HepG2 (cell line): ENCODE measurements around the gene MTF2. TPM values are rescaled to one million over a fixed set of nuclear protein-coding genes. Genes with fewer than 3 reads are reported as not detected.

ENCODE experiments used
- ATAC-seq: fragments of 200-7000 bp; cut with Tn5 transposase; 3 replicates; pipeline ENCODE4 v1.9.1; 2020; ENCODE audit warnings: mild to moderate bottlenecking, moderate library complexity
- BruUV-seq: library from RNA; stranded (reverse); fragments of 400-500 nt; replicated peaks from 2 replicates; lab custom pipeline; 2021; lab: Mats Ljungman, UMichigan
- CTCF ChIA-PET: fragments of 300-600 bp; formaldehyde crosslinking; extraction: SDS; loops from one replicate; lab custom pipeline; 2021; ENCODE audit warnings: low total read pairs, inconsistent platforms, low intra/inter-chr PET ratio; lab: Yijun Ruan, JAX
- POLR2A ChIA-PET: fragments of 350-600 bp; sonication (Branson Sonifier 250); formaldehyde crosslinking; loops from one replicate; lab custom pipeline; 2020; ENCODE audit warnings: antibody characterized with exemption, inconsistent platforms; lab: Yijun Ruan, JAX
- DNase-seq: peaks from one replicate; pipeline ENCODE4 v3.0.0-alpha.2; 2015; ENCODE audit warnings: low spot score
- FAIRE-seq: peaks from 3 replicates; lab custom pipeline; 2011; peaks lifted over from hg19 to GRCh38; lab: Jason Lieb, UNC
- H2AFZ ChIP-seq: one replicate; pipeline ENCODE4 v1.6.1; 2011; ENCODE audit warnings: low read length, inconsistent platforms
- H3K27ac ChIP-seq: fragments of 300-600 bp; 3 replicates; pipeline ENCODE4 v1.8.0; 2011; ENCODE audit warnings: mixed run types, mild to moderate bottlenecking, mixed read lengths, low read length, inconsistent platforms; ENCODE audit not compliant: insufficient read depth; ENCODE audit errors: extremely low read length
- H3K27me3 ChIP-seq, 2 experiments: fragments of 200-600 bp in 1 of 2; 2 replicates in 1 of 2; 3 replicates in 1 of 2; pipeline versions ENCODE4 v1.6.0 to v1.8.0; 2011; ENCODE audit warnings: low read length in 2 of 2, mild to moderate bottlenecking in 2 of 2, moderate library complexity in 2 of 2, inconsistent platforms in 1 of 2; ENCODE audit not compliant: insufficient read depth in 2 of 2, control insufficient read depth in 1 of 2
- H3K36me3 ChIP-seq, 2 experiments: fragments of 200-600 bp in 1 of 2; replicated peaks in 1 of 2; 2 replicates in 1 of 2; 3 replicates in 1 of 2; pipeline versions ENCODE4 v1.5.1 to v1.8.0; 2011; ENCODE audit warnings: low read length in 2 of 2, inconsistent platforms in 1 of 2; ENCODE audit not compliant: insufficient read depth in 2 of 2, control insufficient read depth in 1 of 2
- H3K4me1 ChIP-seq: 2 replicates; pipeline ENCODE4 v1.5.1; 2012; ENCODE audit warnings: low read length, inconsistent platforms; ENCODE audit not compliant: insufficient read depth
- H3K4me2 ChIP-seq: 2 replicates; pipeline ENCODE4 v1.6.0; 2011; ENCODE audit warnings: low read depth, low read length, inconsistent platforms
- H3K4me3 ChIP-seq, 3 experiments: fragments of 200-600 bp in 1 of 3; sonication (generic), shearing (Covaris generic) in 1 of 3; replicated peaks in 1 of 3; 2 replicates each; pipeline ENCODE4 v1.5.1; 2011 to 2016; ENCODE audit warnings: low read length in 3 of 3, inconsistent platforms in 2 of 3, low read depth in 2 of 3, mild to moderate bottlenecking in 2 of 3, control low read depth in 1 of 3, mixed read lengths in 1 of 3; ENCODE audit not compliant: insufficient read depth in 1 of 3
- H3K79me2 ChIP-seq: one replicate; pipeline ENCODE4 v1.6.1; 2011; ENCODE audit warnings: low read length, inconsistent platforms; ENCODE audit not compliant: insufficient read depth
- H3K9ac ChIP-seq: 2 replicates; pipeline ENCODE4 v1.6.0; 2011; ENCODE audit warnings: mild to moderate bottlenecking, low read depth, low read length, inconsistent platforms; ENCODE audit not compliant: insufficient read depth
- H3K9me3 ChIP-seq: 2 replicates; pipeline ENCODE4 v1.5.1; 2012; ENCODE audit warnings: mild to moderate bottlenecking, low read length
- H4K20me1 ChIP-seq: 2 replicates; pipeline ENCODE4 v1.6.0; 2011; ENCODE audit warnings: inconsistent platforms, mild to moderate bottlenecking, low read length, moderate library complexity; ENCODE audit not compliant: insufficient read depth
- CBX5 ChIP-seq: sonication (generic); formaldehyde crosslinking; IDR thresholded peaks from 2 replicates; pipeline ENCODE4 v1.4.0; 2020; ENCODE audit warnings: missing genetic modification reagents, borderline replicate concordance
- HNF4G ChIP-seq, 2 experiments: sonication (generic) in 1 of 2; formaldehyde crosslinking in 1 of 2; IDR thresholded peaks; 2 replicates each; pipeline versions ENCODE4 v1.4.0 to v1.6.1; 2011 to 2020; ENCODE audit warnings: borderline replicate concordance in 2 of 2, low read depth in 2 of 2, mild to moderate bottlenecking in 2 of 2, low read length in 1 of 2, missing genetic modification reagents in 1 of 2, moderate library complexity in 1 of 2
- KAT8 ChIP-seq: IDR thresholded peaks from 2 replicates; pipeline ENCODE4 v1.6.1; 2016; ENCODE audit warnings: missing genetic modification reagents, missing compliant biosample characterization
- MAFF ChIP-seq: IDR thresholded peaks from 2 replicates; pipeline ENCODE4 v1.6.1; 2011; ENCODE audit warnings: low read depth, low read length, improper control_type of control experiment
- MAFK ChIP-seq, 2 experiments: IDR thresholded peaks in 1 of 2; conservative IDR thresholded peaks in 1 of 2; 2 replicates each; pipeline ENCODE4 v1.6.1; 2011; ENCODE audit warnings: improper control_type of control experiment in 2 of 2, low read length in 2 of 2
- ONECUT2 ChIP-seq: sonication (generic); formaldehyde crosslinking; IDR thresholded peaks from 2 replicates; pipeline ENCODE4 v1.4.0; 2020; ENCODE audit warnings: missing genetic modification reagents
- RXRB ChIP-seq: IDR thresholded peaks from 2 replicates; pipeline ENCODE4 v1.6.1; 2016; ENCODE audit warnings: borderline replicate concordance, missing genetic modification reagents, missing compliant biosample characterization
- SMARCC2 ChIP-seq: fragments of 450-650 bp; IDR thresholded peaks from 2 replicates; pipeline ENCODE4 v1.6.1; 2017; ENCODE audit warnings: antibody characterized with exemption, mild to moderate bottlenecking
- ZNF143 ChIP-seq: sonication (generic); formaldehyde crosslinking; IDR thresholded peaks from 2 replicates; pipeline ENCODE4 v1.4.0; 2020; ENCODE audit warnings: missing genetic modification reagents
- ZNF263 ChIP-seq: sonication (generic); formaldehyde crosslinking; IDR thresholded peaks from 2 replicates; pipeline ENCODE4 v1.4.0; 2020; ENCODE audit warnings: missing genetic modification reagents
- WGBS: methylation state at CpG from one replicate; pipeline ENCODE4 v1.1.6; 2017; ENCODE audit warnings: low lambda C conversion rate; 5-methylcytosine and 5-hydroxymethylcytosine counted together
- in situ Hi-C: cut with HindIII; loops from 2 replicates; pipeline ENCODE4 v1.10.0; 2017; ENCODE audit warnings: low pct_unique_long_range_greater_than_20kb; ENCODE audit not compliant: extremely low pct_ligation_motif_present
- intact Hi-C: fragments of 100-400 bp; cut with micrococcal nuclease; formaldehyde crosslinking; loops from one replicate; pipeline ENCODE4 v1.10.0; 2022; ENCODE audit not compliant: unreplicated experiment
- polyA plus RNA-seq, 8 experiments: library from polyadenylated mRNA; depleted of rRNA in 3 of 8; stranded (reverse) in 7 of 8; unstranded in 1 of 8; fragments of >200 nt; fragmentation: Illumina TruSeq in 4 of 8; extraction: Trizol in 4 of 8; gene quantifications; 2 replicates each; pipeline versions ENCODE4 v1.2.1 to v1.2.3, GENCODE V29; 2011 to 2016; ENCODE audit warnings: low read depth in 4 of 8, missing spikeins in 1 of 8, mixed read lengths in 1 of 8; ENCODE audit not compliant: insufficient read depth in 1 of 8
- total RNA-seq, 5 experiments: library from RNA; depleted of rRNA; stranded (reverse); fragments of >200 nt; fragmentation: Illumina TruSeq; extraction: Trizol; gene quantifications; 2 replicates each; pipeline ENCODE4 v1.2.3, GENCODE V29; 2016; ENCODE audit warnings: low read depth in 1 of 5
- TF ChIP-seq, protein P1 (sequence below): IDR thresholded peaks from 2 replicates; pipeline ENCODE4 v1.6.1; 2018; ENCODE audit warnings: missing genetic modification reagents, mild to moderate bottlenecking, missing compliant biosample characterization
- TF ChIP-seq, protein P2 (sequence below): IDR thresholded peaks from 2 replicates; pipeline ENCODE4 v1.6.1; 2016; ENCODE audit warnings: mild to moderate bottlenecking

The MTF2 gene
- total and polyA plus RNA-seq, 2 of the 13 experiments (the other 11 are each of a cell fraction or from before 2014, with no cell fraction given), result 48.7 to 53.9 TPM

DNA sequence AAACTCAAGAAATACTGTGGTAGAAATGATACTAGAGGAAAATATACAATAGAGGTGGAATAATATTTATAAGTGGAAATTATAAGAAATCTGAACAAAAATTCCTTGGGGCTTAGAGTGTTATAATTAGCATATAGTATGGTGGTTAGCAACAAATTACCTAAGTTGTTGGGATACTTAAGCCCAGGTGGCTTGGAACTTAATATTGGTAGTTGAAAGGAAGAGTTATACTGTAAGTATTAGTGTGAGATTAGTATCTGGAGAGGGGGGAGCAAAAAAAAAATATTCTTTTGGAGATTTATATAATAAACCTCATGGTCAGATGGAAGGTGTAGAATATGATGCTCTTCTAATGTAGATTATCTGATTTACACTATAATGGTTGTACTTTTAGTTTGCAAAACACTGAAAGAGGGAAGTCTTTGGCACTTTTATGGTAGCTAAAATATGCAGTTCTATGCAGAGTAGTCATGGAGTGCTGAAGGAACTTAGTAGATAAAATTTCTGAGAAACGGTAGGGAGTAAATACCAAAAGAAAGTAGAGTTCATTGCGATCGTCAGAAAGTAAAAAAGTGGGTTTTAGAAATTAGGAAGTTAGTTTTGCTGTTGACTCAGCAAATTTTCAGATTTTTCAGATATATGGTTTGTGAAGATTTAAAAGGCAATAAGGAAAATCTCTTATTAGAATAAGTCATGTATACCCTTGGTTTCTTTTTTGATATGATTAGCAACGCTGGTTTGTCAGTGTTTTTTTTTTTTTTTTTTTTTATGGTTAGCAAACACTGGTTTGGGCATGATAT lies 45.7 kb downstream of the MTF2 start:
- BruUV-seq, result no TSS peak
- CTCF ChIA-PET, result no interaction called here
- Histone ChIP-seq H3K9ac (no peak overlapping the region), H2AFZ (no peak overlapping the region), H3K27ac (no peak overlapping the region), H3K27me3 (no peaks in the 10 kb centered on the region), H4K20me1 (no peaks in the 10 kb centered on the region), H3K4me1 (peaks cover 11% of the 10 kb centered on the region), H3K9me3 (no peaks in the 10 kb centered on the region), H3K79me2 (no peaks in the 10 kb centered on the region), H3K4me3 (no peak overlapping the region), H3K4me2 (no peak overlapping the region), H3K36me3 (peaks cover 5 to 13% of the 10 kb centered on the region in 2 experiments)
- WGBS, result 97% methylated on average over 4 of the region's 4 CpGs
- FAIRE-seq (no peak), ATAC-seq (no peak), DNase-seq (no peak)
- in situ Hi-C loops (no loop called here), intact Hi-C loops (no loop called here)
- POLR2A ChIA-PET, result no interaction called here
- TF ChIP-seq ZNF263 (no peak), MAFF (peak; percentile 90), MAFK (conservative IDR thresholded peaks at IDR 0.05 in 1 of 2, IDR thresholded peaks at IDR 0.05 in 1 of 2; ENCODE audit: low read length in 2 of 2) (peak; percentile 92 to 95), ZNF143 (CRISPR knock-in tag) (no peak)
- TF ChIP-seq, protein P1, sequence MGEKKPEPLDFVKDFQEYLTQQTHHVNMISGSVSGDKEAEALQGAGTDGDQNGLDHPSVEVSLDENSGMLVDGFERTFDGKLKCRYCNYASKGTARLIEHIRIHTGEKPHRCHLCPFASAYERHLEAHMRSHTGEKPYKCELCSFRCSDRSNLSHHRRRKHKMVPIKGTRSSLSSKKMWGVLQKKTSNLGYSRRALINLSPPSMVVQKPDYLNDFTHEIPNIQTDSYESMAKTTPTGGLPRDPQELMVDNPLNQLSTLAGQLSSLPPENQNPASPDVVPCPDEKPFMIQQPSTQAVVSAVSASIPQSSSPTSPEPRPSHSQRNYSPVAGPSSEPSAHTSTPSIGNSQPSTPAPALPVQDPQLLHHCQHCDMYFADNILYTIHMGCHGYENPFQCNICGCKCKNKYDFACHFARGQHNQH (CRISPR knock-in tag), result no peak

DNA sequence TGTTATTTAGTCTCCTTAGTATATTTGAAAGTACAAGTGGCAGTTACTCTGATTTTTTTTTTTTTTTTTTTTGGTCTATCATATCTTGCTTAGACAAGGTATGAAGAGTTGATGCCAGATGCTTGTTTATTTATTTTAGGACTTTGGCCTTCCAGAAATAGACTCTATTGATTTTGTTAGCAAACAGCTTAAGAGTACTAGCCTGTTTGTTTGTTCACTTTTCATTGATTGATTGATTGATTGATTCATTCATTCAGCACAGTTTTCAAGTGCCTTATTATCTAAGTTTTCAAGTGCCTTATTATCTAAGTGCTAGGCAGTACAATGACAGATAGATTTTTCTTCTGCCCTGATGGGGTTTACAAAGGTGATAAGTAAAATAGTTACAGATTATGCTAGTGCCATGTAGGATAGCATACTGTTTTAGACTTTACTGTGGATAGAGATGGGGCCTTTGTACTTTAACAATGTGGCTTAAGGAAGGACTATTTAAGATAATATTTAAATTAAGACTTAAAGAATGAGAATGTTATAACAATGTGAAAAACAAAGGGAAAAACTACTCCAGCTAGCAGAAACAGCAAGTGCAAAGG lies 50.5 kb downstream of the MTF2 start:
- Histone ChIP-seq H3K9ac (no peak overlapping the region), H3K4me1 (peaks cover 15% of the 10 kb centered on the region), H3K4me3 (no peak overlapping the region), H3K27me3 (no peaks in the 10 kb centered on the region), H2AFZ (no peak overlapping the region), H3K36me3 (peaks cover 7 to 21% of the 10 kb centered on the region in 2 experiments), H3K27ac (peak overlapping the region; percentile 14), H3K4me2 (no peak overlapping the region), H4K20me1 (no peaks in the 10 kb centered on the region; the same call in 1 of the 2 replicates), H3K79me2 (no peaks in the 10 kb centered on the region), H3K9me3 (no peaks in the 10 kb centered on the region)
- intact Hi-C loops (no loop called here), in situ Hi-C loops (no loop called here)
- peak; percentile 37 for DNase-seq
- ChIA-PET CTCF (no interaction called here), POLR2A (interaction anchor here (0.6 to 0.7 kb wide), 2 partner anchors 28 to 135 kb away, joined by 3 to 4 read pairs; no protein-coding TSS in a partner anchor)
- peak; percentile 82 for ATAC-seq
- FAIRE-seq, result no peak
- no TSS peak for BruUV-seq
- TF ChIP-seq SMARCC2 (peak; percentile 63; the same call in 1 of the 2 replicates), KAT8 (CRISPR knock-in tag) (0 out of 2 replicates have a peak, but pooled peaks have one; percentile 33), ONECUT2 (CRISPR knock-in tag) (peak; percentile 91), CBX5 (CRISPR knock-in tag) (no peak), RXRB (CRISPR knock-in tag) (peak; percentile 62), HNF4G (IDR thresholded peaks at IDR 0.05; ENCODE audit: borderline replicate concordance, low read depth, low read length) (peak; percentile 30; the same call in 1 of the 2 replicates), HNF4G (CRISPR knock-in tag; IDR thresholded peaks at IDR 0.05; ENCODE audit: borderline replicate concordance, low read depth) (no peak)
- TF ChIP-seq, protein P2, sequence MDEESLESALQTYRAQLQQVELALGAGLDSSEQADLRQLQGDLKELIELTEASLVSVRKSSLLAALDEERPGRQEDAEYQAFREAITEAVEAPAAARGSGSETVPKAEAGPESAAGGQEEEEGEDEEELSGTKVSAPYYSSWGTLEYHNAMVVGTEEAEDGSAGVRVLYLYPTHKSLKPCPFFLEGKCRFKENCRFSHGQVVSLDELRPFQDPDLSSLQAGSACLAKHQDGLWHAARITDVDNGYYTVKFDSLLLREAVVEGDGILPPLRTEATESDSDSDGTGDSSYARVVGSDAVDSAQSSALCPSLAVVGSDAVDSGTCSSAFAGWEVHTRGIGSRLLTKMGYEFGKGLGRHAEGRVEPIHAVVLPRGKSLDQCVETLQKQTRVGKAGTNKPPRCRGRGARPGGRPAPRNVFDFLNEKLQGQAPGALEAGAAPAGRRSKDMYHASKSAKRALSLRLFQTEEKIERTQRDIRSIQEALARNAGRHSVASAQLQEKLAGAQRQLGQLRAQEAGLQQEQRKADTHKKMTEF (CRISPR knock-in tag), result peak; percentile 44; the same call in 1 of the 2 replicates
